CD14-positive monocyte (primary cell): ENCODE measurements around the gene DEPDC1B. TPM values are rescaled to one million over a fixed set of nuclear protein-coding genes. Genes with fewer than 3 reads are reported as not detected.
A peak's percentile ranks its signal among the peaks of the same experiment; 100 is the strongest.
"Not testable (repeated sequence)": the region's sequence is repeated elsewhere in the genome, so short reads cannot be mapped to it uniquely, and the experiment has no call there.

Experiments
- DNase-seq, 3 donors: peaks; one replicate each; pipeline ENCODE4 v3.0.0-alpha.2; 2011 to 2022
- H2AFZ ChIP-seq: 2 replicates; pipeline ENCODE4 v1.6.0; 2012; ENCODE audit warnings: mild to moderate bottlenecking, low read depth, low read length, inconsistent platforms; ENCODE audit not compliant: insufficient read depth, poor library complexity, severe bottlenecking
- H3K27ac ChIP-seq, 2 donors: 1 replicate in 1 of 2; 2 replicates in 1 of 2; pipeline ENCODE4 v1.5.1; 2012 to 2013; ENCODE audit warnings: low read length in 2 of 2, control low read depth in 1 of 2, inconsistent platforms in 1 of 2, low read depth in 1 of 2, mild to moderate bottlenecking in 1 of 2
- H3K27me3 ChIP-seq, 2 donors: one replicate each; pipeline versions ENCODE4 v1.6.0 to v1.6.1; 2011 to 2013; ENCODE audit warnings: low read length in 2 of 2; ENCODE audit not compliant: control insufficient read depth in 2 of 2, insufficient read depth in 2 of 2
- H3K36me3 ChIP-seq, 2 donors: replicated peaks in 1 of 2; 1 replicate in 1 of 2; 2 replicates in 1 of 2; pipeline versions ENCODE4 v1.5.1 to v1.6.1; 2012 to 2013; ENCODE audit warnings: low read length in 2 of 2, control low read depth in 1 of 2, inconsistent platforms in 1 of 2, mild to moderate bottlenecking in 1 of 2; ENCODE audit not compliant: insufficient read depth in 2 of 2, control insufficient read depth in 1 of 2
- H3K4me1 ChIP-seq, 2 donors: 1 replicate in 1 of 2; 2 replicates in 1 of 2; pipeline versions ENCODE4 v1.5.1 to v1.6.1; 2012 to 2013; ENCODE audit warnings: low read length in 2 of 2, control low read depth in 1 of 2, inconsistent platforms in 1 of 2, mild to moderate bottlenecking in 1 of 2, moderate library complexity in 1 of 2; ENCODE audit not compliant: insufficient read depth in 2 of 2, control insufficient read depth in 1 of 2
- H3K4me2 ChIP-seq: replicated peaks from 2 replicates; pipeline ENCODE3; 2012; ENCODE audit warnings: low read length, moderate library complexity, mild to moderate bottlenecking; ENCODE audit not compliant: poor library complexity, severe bottlenecking; ENCODE audit errors: extremely low read depth
- H3K4me3 ChIP-seq, 3 experiments: fragments of 200-600 bp in 1 of 3; sonication (generic) in 1 of 3; replicated peaks in 1 of 3; 1 replicate in 2 of 3; 2 replicates in 1 of 3; pipeline ENCODE4 v1.5.1; 2011 to 2013; ENCODE audit warnings: low read length in 3 of 3, mild to moderate bottlenecking in 3 of 3, control low read depth in 2 of 3, low read depth in 2 of 3, inconsistent platforms in 1 of 3, moderate library complexity in 1 of 3
- H3K79me2 ChIP-seq: 2 replicates; pipeline ENCODE4 v1.6.0; 2012; ENCODE audit warnings: mild to moderate bottlenecking, control low read depth, inconsistent platforms, low read length, moderate library complexity; ENCODE audit not compliant: insufficient read depth
- H3K9ac ChIP-seq: 2 replicates; pipeline ENCODE4 v1.6.0; 2017; ENCODE audit warnings: low read length, mild to moderate bottlenecking; ENCODE audit not compliant: insufficient read depth, poor library complexity, severe bottlenecking
- H3K9me3 ChIP-seq, 2 donors: replicated peaks in 1 of 2; 1 replicate in 1 of 2; 2 replicates in 1 of 2; pipeline versions ENCODE4 v1.5.1 to v1.6.1; 2012 to 2013; ENCODE audit warnings: low read length in 2 of 2, control low read depth in 1 of 2; ENCODE audit not compliant: control insufficient read depth in 1 of 2, insufficient read depth in 1 of 2
- H4K20me1 ChIP-seq: 2 replicates; pipeline ENCODE4 v1.6.0; 2012; ENCODE audit warnings: mild to moderate bottlenecking, low read length, control low read depth, moderate library complexity; ENCODE audit not compliant: insufficient read depth
- H3K27ac Mint-ChIP-seq, 7 donors: one replicate each; pipeline ENCODE4 v1.8.0; 2020; ENCODE audit warnings: mild to moderate bottlenecking in 7 of 7, mixed read lengths in 7 of 7, moderate library complexity in 6 of 7, inconsistent platforms in 2 of 7
- H3K27me3 Mint-ChIP-seq, 3 donors: one replicate each; pipeline ENCODE4 v1.8.0; 2021 to 2022; ENCODE audit warnings: low read depth in 3 of 3, mild to moderate bottlenecking in 3 of 3, mixed read lengths in 3 of 3, moderate library complexity in 3 of 3, inconsistent platforms in 1 of 3
- H3K36me3 Mint-ChIP-seq, 2 donors: one replicate each; pipeline ENCODE4 v1.8.0; 2020; ENCODE audit warnings: mixed read lengths in 2 of 2, inconsistent platforms in 1 of 2, mild to moderate bottlenecking in 1 of 2
- H3K4me1 Mint-ChIP-seq: one replicate; pipeline ENCODE4 v1.8.0; 2020; ENCODE audit warnings: mild to moderate bottlenecking, mixed read lengths
- H3K4me3 Mint-ChIP-seq, 2 donors: one replicate each; pipeline ENCODE4 v1.8.0; 2020; ENCODE audit warnings: mild to moderate bottlenecking in 2 of 2, mixed read lengths in 2 of 2, moderate library complexity in 1 of 2
- H3K9me3 Mint-ChIP-seq, 7 donors: one replicate each; pipeline ENCODE4 v1.8.0; 2020 to 2022; ENCODE audit warnings: mixed read lengths in 7 of 7, mild to moderate bottlenecking in 6 of 7, moderate library complexity in 6 of 7, inconsistent platforms in 2 of 7
- CTCF ChIP-seq: fragments of 200-600 bp; IDR thresholded peaks from one replicate; pipeline ENCODE4 v1.8.0; 2022; ENCODE audit warnings: antibody characterized with exemption, mild to moderate bottlenecking
- WGBS: methylation state at CpG from one replicate; pipeline ENCODE4 v1.1.5; 2013; ENCODE audit warnings: missing lambda C conversion rate; ENCODE audit not compliant: insufficient coverage; 5-methylcytosine and 5-hydroxymethylcytosine counted together
- intact Hi-C, 2 donors: fragments of 100-400 bp; cut with micrococcal nuclease; formaldehyde crosslinking; loops; one replicate each; pipeline versions ENCODE4 v1.15.0 to v1.15.1; 2023
- polyA plus RNA-seq, 3 donors: library from polyadenylated mRNA; depleted of rRNA in 1 of 3; unstranded in 2 of 3; stranded (reverse) in 1 of 3; fragments of 300-500 nt in 2 of 3; fragments of >200 nt in 1 of 3; fragmentation: Illumina TruSeq in 2 of 3; gene quantifications; 1 replicate in 2 of 3; 2 replicates in 1 of 3; pipeline ENCODE4 v1.2.3, GENCODE V29; 2012 to 2021

The DEPDC1B gene
- polyA plus RNA-seq, 3 donors = 0.11 to 0.56 (median 0.14) TPM

- no CpG with 5 or more reads among the region's 2 CpGs for WGBS
- DNase-seq = no peak
- H3K9me3 ChIP-seq = no peaks in the 10 kb centered on the region
- H3K27me3 ChIP-seq = no peaks in the 10 kb centered on the region
- H3K4me1 Mint-ChIP-seq = peaks cover 4% of the 10 kb centered on the region
- H3K4me2 ChIP-seq = no peak overlapping the region
- no peak overlapping the region for H3K9ac ChIP-seq
- no peak overlapping the region for H3K4me3 Mint-ChIP-seq
- H3K9me3 Mint-ChIP-seq = peaks cover 0 to 2% (median 0%) of the 10 kb centered on the region in 7 donors
- no peaks in the 10 kb centered on the region for H3K4me1 ChIP-seq
- H3K27ac Mint-ChIP-seq = peak overlapping the region in 1 of 7 donors; percentile 48
- H3K4me3 ChIP-seq = no peak overlapping the region
- no peaks in the 10 kb centered on the region for H3K79me2 ChIP-seq
- no peak for TF ChIP-seq CTCF
- intact Hi-C loops = no loop called here
- H3K27ac ChIP-seq = no peak overlapping the region
- H3K36me3 ChIP-seq = peaks cover 12 to 54% of the 10 kb centered on the region in 2 donors
- H2AFZ ChIP-seq = no peak overlapping the region
- no peaks in the 10 kb centered on the region for H4K20me1 ChIP-seq
- H3K36me3 Mint-ChIP-seq = peaks cover 47 to 51% of the 10 kb centered on the region in 2 donors
- H3K27me3 Mint-ChIP-seq = no peaks in the 10 kb centered on the region
Observed at GRCh38 chr5:60630836-60631235, 69.1 kb downstream of the DEPDC1B start.

DNA sequence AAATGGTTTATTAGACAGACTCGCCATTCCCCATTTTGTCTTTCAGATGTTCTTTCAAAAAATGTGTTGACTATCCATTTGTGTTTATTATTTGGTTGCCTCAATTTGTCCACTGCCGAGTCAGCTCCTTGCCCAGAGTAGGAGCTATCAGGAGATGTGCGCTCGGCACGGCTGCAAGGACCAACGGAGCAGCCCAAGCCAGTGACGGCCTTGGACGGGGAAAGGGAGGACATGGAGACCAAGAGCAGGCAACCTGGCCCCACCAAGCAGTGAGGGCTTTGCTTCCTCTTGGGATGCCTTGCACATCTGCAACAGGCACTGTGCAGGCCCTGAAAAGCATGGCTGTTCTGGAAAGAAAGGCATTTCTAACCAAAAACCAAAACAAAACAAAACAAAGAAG lies 69.8 kb downstream of the DEPDC1B start:
- H2AFZ ChIP-seq = no peak overlapping the region
- intact Hi-C loops = no loop called here
- Mint-ChIP-seq H3K4me1 (peaks cover 4% of the 10 kb centered on the region), H3K36me3 (peaks cover 44 to 48% of the 10 kb centered on the region in 2 donors), H3K9me3 (peaks cover 0 to 2% (median 0%) of the 10 kb centered on the region in 7 donors), H3K27me3 (no peaks in the 10 kb centered on the region), H3K4me3 (no peak overlapping the region), H3K27ac (peak overlapping the region in 1 of 7 donors; percentile 62)
- no peak overlapping the region for H3K4me2 ChIP-seq
- H3K9ac ChIP-seq = no peak overlapping the region
- no peak for TF ChIP-seq CTCF
- H3K9me3 ChIP-seq = no peaks in the 10 kb centered on the region
- peaks cover 12 to 49% of the 10 kb centered on the region in 2 donors for H3K36me3 ChIP-seq
- no peak overlapping the region for H3K4me3 ChIP-seq
- H3K27ac ChIP-seq = no peak overlapping the region
- no peaks in the 10 kb centered on the region for H3K4me1 ChIP-seq
- no peak for DNase-seq
- H4K20me1 ChIP-seq = no peaks in the 10 kb centered on the region
- no peaks in the 10 kb centered on the region for H3K79me2 ChIP-seq
- no peaks in the 10 kb centered on the region for H3K27me3 ChIP-seq
- WGBS = 100% methylated on average over 7 of the region's 8 CpGs

DNA sequence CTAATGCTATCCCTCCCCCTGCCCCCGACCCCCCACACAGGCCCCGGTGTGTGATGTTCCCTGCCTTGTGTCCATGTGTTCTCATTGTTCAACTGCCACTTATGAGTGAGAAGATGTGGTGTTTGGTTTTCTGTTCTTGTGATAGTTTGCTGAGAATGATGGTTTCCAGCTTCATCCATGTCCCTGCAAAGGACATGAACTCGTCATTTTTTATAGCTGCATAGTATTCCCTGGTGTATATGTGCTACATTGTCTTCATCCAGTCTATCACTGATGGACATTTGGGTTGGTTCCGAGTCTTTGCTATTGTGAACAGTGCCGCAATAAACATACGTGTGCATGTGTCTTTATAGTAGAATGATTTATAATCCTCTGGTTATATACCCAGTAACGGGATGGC lies 75.1 kb downstream of the DEPDC1B start:
- intact Hi-C loops, H3K4me2 ChIP-seq, H2AFZ ChIP-seq, H3K9ac ChIP-seq, H3K27ac ChIP-seq, H3K27me3 ChIP-seq, H3K9me3 Mint-ChIP-seq, H3K27ac Mint-ChIP-seq, H3K4me3 ChIP-seq, H4K20me1 ChIP-seq, H3K4me1 Mint-ChIP-seq, H3K4me1 ChIP-seq, H3K27me3 Mint-ChIP-seq, H3K4me3 Mint-ChIP-seq, H3K79me2 ChIP-seq, DNase-seq, H3K9me3 ChIP-seq: not testable (repeated sequence)
- WGBS = no CpG with 5 or more reads among the region's 7 CpGs
- H3K36me3 Mint-ChIP-seq = peaks cover 16 to 18% of the 10 kb centered on the region in 2 donors
- peaks cover 2 to 12% of the 10 kb centered on the region in 2 donors for H3K36me3 ChIP-seq
